NCI-H2081 (cell line): ENCODE results near the gene PRKAR1B.

Experiments used
- DNase-seq, 2 experiments: peaks; one replicate each; lab custom pipeline; 2025; lab: John Stamatoyannopoulos, UW

PRKAR1B gene

GRCh38 chr7:572416-573268, 154.4 kb downstream of the PRKAR1B start:
- no peak for DNase-seq

- no peak for DNase-seq
Observed at GRCh38 chr7:571718-572415, 155.2 kb downstream of the PRKAR1B start.

GRCh38 chr7:571096-571717, 155.9 kb downstream of the PRKAR1B start:
- no peak for DNase-seq

GRCh38 chr7:570801-571070, 156.3 kb downstream of the PRKAR1B start:
- DNase-seq: no peak

GRCh38 chr7:569996-570800, 156.9 kb downstream of the PRKAR1B start:
- DNase-seq: no peak

- no peak for DNase-seq
Observed at GRCh38 chr7:569071-569855, 157.8 kb downstream of the PRKAR1B start.

GRCh38 chr7:568031-568951, 158.8 kb downstream of the PRKAR1B start:
- DNase-seq: no peak

- DNase-seq: no peak
Observed at GRCh38 chr7:567305-567883, 159.7 kb downstream of the PRKAR1B start.

- DNase-seq: no peak
Observed at GRCh38 chr7:566100-566499, 161.0 kb downstream of the PRKAR1B start.

GRCh38 chr7:564176-564865, 162.8 kb downstream of the PRKAR1B start:
- no peak for DNase-seq

GRCh38 chr7:563629-564170, 163.4 kb downstream of the PRKAR1B start:
- DNase-seq: no peak

- no peak for DNase-seq
Observed at GRCh38 chr7:562789-563628, 164.1 kb downstream of the PRKAR1B start.

- DNase-seq: no peak
Observed at GRCh38 chr7:562374-562675, 164.8 kb downstream of the PRKAR1B start.

GRCh38 chr7:561631-562373, 165.3 kb downstream of the PRKAR1B start:
- no peak for DNase-seq

GRCh38 chr7:560966-561630, 166.0 kb downstream of the PRKAR1B start:
- DNase-seq: no peak

GRCh38 chr7:559396-559705, 167.7 kb downstream of the PRKAR1B start:
- no peak for DNase-seq

GRCh38 chr7:557558-557881, 169.6 kb downstream of the PRKAR1B start:
- no peak for DNase-seq
